Astrocyte (in vitro differentiated cells and primary cell): ENCODE data around the gene MARVELD1.

ENCODE experiments used
- EZH2 ChIP-seq: IDR thresholded peaks from 2 replicates; pipeline ENCODE4 v1.6.1; 2012; ENCODE audit warnings: mild to moderate bottlenecking, low read length, inconsistent platforms; ENCODE audit not compliant: insufficient read depth
- TF ChIP-seq, protein P1 (sequence below): IDR thresholded peaks from 2 replicates; pipeline ENCODE4 v1.5.1; 2011; ENCODE audit warnings: low read depth, mild to moderate bottlenecking, inconsistent platforms, low read length, moderate library complexity; ENCODE audit not compliant: insufficient read depth

DNA sequence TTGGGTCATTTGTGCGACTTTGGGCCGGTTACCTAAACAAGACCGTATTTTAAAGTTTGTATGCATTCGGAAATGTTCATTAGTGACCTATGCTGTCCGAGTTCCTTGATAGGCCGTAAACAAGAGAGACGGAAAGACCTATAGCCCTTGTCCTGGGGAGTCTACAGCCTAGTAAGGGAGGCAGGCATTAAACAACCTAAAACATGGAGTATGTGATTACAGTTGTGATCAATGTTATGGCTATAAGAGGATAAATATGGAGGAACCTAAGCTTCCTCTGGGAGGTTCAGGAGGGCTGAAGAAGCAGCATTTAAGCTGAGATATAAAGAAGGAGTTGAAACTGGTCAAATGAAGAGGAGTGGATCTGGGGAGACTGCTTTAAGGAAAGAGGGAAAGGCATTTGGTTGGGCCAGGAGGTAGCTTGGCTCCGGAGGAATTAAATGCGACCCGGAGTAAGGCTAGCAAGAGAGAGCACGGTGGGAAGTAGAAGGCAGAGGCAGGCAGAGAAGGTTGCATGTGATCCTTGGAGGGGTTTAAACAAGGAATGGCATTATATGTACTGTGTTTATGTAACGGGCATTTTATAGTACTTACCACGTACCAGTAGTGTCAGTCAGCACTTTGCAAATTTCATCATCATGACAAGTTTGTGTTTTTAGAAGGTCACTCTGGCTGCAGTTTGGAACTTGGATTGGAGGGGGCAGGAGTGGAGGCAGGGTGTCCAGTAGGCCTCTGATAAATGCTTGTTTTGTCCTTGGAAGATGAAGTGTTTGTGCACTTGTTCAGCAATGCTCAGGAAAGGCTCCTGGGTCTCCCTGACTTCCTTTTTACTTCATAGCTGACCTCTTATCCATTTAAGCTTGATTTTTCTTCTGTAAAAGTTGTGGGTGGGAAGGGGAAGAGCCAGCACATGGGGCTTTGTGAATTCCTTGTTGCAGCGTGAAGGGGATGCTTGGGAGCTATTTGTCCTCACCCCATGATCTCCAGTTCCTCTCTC lies 25.4 kb upstream of the MARVELD1 start:
- TF ChIP-seq, protein P1, sequence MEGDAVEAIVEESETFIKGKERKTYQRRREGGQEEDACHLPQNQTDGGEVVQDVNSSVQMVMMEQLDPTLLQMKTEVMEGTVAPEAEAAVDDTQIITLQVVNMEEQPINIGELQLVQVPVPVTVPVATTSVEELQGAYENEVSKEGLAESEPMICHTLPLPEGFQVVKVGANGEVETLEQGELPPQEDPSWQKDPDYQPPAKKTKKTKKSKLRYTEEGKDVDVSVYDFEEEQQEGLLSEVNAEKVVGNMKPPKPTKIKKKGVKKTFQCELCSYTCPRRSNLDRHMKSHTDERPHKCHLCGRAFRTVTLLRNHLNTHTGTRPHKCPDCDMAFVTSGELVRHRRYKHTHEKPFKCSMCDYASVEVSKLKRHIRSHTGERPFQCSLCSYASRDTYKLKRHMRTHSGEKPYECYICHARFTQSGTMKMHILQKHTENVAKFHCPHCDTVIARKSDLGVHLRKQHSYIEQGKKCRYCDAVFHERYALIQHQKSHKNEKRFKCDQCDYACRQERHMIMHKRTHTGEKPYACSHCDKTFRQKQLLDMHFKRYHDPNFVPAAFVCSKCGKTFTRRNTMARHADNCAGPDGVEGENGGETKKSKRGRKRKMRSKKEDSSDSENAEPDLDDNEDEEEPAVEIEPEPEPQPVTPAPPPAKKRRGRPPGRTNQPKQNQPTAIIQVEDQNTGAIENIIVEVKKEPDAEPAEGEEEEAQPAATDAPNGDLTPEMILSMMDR: no peak
- TF ChIP-seq EZH2: no peak
